Astrocyte (in vitro differentiated cells and primary cell): ENCODE results near the gene EBF4.
"Not testable (repeated sequence)": the region's sequence is repeated elsewhere in the genome, so short reads cannot be mapped to it uniquely, and the experiment has no call there.

Source experiments
- CTCF ChIP-seq: IDR thresholded peaks from 2 replicates; pipeline ENCODE4 v1.5.1; 2011; ENCODE audit warnings: low read depth, mild to moderate bottlenecking, inconsistent platforms, low read length, moderate library complexity; ENCODE audit not compliant: insufficient read depth
- EZH2 ChIP-seq: IDR thresholded peaks from 2 replicates; pipeline ENCODE4 v1.6.1; 2012; ENCODE audit warnings: mild to moderate bottlenecking, low read length, inconsistent platforms; ENCODE audit not compliant: insufficient read depth

GRCh38 chr20:2695984-2696525 is 3.5 kb downstream of the EBF4 start:
- TF ChIP-seq CTCF, EZH2: not testable (repeated sequence)
